GM12878 (cell line): ENCODE data around the gene SHISA2. TPM values are rescaled to one million over a fixed set of nuclear protein-coding genes. Genes with fewer than 3 reads are reported as not detected.

ENCODE experiments used
- ATAC-seq: fragments of 200-7000 bp; cut with Tn5 transposase; 3 replicates; pipeline ENCODE4 v1.9.1; 2020; ENCODE audit warnings: mild to moderate bottlenecking, moderate library complexity
- BruUV-seq: library from RNA; stranded (reverse); fragments of 400-500 nt; replicated peaks from 2 replicates; lab custom pipeline; 2021; lab: Mats Ljungman, UMichigan
- CTCF ChIA-PET: fragments of 300-600 bp; sonication (Branson Sonifier 250); formaldehyde crosslinking; extraction: SDS; loops from one replicate; lab custom pipeline; 2021; ENCODE audit warnings: inconsistent platforms; lab: Yijun Ruan, JAX
- POLR2A ChIA-PET: fragments of 350-600 bp; formaldehyde crosslinking; extraction: SDS; loops from one replicate; lab custom pipeline; 2021; ENCODE audit warnings: inconsistent platforms; lab: Charles Lee
- RAD21 ChIA-PET: fragments of 300-600 bp; sonication (Branson Sonifier 250); formaldehyde crosslinking; loops from one replicate; lab custom pipeline; 2023; ENCODE audit warnings: antibody characterized with exemption; ENCODE audit not compliant: unreplicated experiment; lab: Charles Lee
- SMC1A ChIA-PET: fragments of 300-600 bp; sonication (Branson Sonifier 250); formaldehyde crosslinking; loops from one replicate; lab custom pipeline; 2023; ENCODE audit not compliant: unreplicated experiment, uncharacterized antibody; lab: Charles Lee
- DNase-seq: peaks from one replicate; pipeline ENCODE4 v3.0.0-alpha.2; 2011; ENCODE audit warnings: low read depth, low spot score
- FAIRE-seq: peaks from 3 replicates; lab custom pipeline; 2011; peaks lifted over from hg19 to GRCh38; lab: Jason Lieb, UNC
- H2AFZ ChIP-seq: 2 replicates; pipeline ENCODE4 v1.6.0; 2011; ENCODE audit warnings: low read depth, low read length, control low read depth; ENCODE audit not compliant: control insufficient read depth
- H3K27ac ChIP-seq: 2 replicates; pipeline ENCODE4 v1.5.1; 2011; ENCODE audit warnings: control low read depth; ENCODE audit not compliant: control insufficient read depth, insufficient read depth
- H3K27me3 ChIP-seq, 2 experiments: replicated peaks in 1 of 2; 2 replicates each; pipeline versions ENCODE4 v1.6.0 to v1.6.1; 2011; ENCODE audit warnings: low read length in 1 of 2; ENCODE audit not compliant: control insufficient read depth in 2 of 2, insufficient read depth in 2 of 2
- H3K36me3 ChIP-seq, 2 experiments: 2 replicates each; pipeline ENCODE4 v1.5.1; 2011; ENCODE audit warnings: low read length in 1 of 2; ENCODE audit not compliant: control insufficient read depth in 2 of 2, insufficient read depth in 2 of 2
- H3K4me1 ChIP-seq: 2 replicates; pipeline ENCODE4 v1.6.1; 2011; ENCODE audit warnings: mild to moderate bottlenecking, low read length, moderate library complexity, mixed read lengths; ENCODE audit not compliant: control insufficient read depth, insufficient read depth
- H3K4me2 ChIP-seq: 2 replicates; pipeline ENCODE4 v1.6.0; 2011; ENCODE audit warnings: control low read depth; ENCODE audit not compliant: control insufficient read depth, insufficient read depth
- H3K4me3 ChIP-seq: fragments of 200-600 bp; sonication (generic); 2 replicates; pipeline ENCODE4 v1.5.1; 2016
- H3K79me2 ChIP-seq: 2 replicates; pipeline ENCODE4 v1.6.0; 2011; ENCODE audit warnings: low read length; ENCODE audit not compliant: control insufficient read depth, insufficient read depth
- H3K9ac ChIP-seq: 2 replicates; pipeline ENCODE4 v1.8.0; 2011; ENCODE audit warnings: low read length, control low read depth, mixed read lengths; ENCODE audit not compliant: control insufficient read depth, insufficient read depth
- H3K9me3 ChIP-seq: replicated peaks from 3 replicates; pipeline ENCODE4 v1.5.1; 2011; ENCODE audit warnings: mild to moderate bottlenecking, low read length; ENCODE audit not compliant: control insufficient read depth, insufficient read depth
- H4K20me1 ChIP-seq: 2 replicates; pipeline ENCODE4 v1.6.0; 2011; ENCODE audit not compliant: control insufficient read depth, insufficient read depth
- CBX3 ChIP-seq: fragments of 200-600 bp; sonication (generic); IDR thresholded peaks from 2 replicates; pipeline ENCODE4 v1.6.1; 2016; ENCODE audit warnings: low read depth, borderline replicate concordance
- CTCF ChIP-seq, 3 experiments: IDR thresholded peaks in 2 of 3; conservative IDR thresholded peaks in 1 of 3; 2 replicates each; pipeline ENCODE4 v1.5.1; 2011; ENCODE audit warnings: low read depth in 3 of 3, low read length in 3 of 3, mild to moderate bottlenecking in 3 of 3, control low read depth in 2 of 3, moderate library complexity in 2 of 3, inconsistent platforms in 1 of 3, mixed read lengths in 1 of 3; ENCODE audit not compliant: control insufficient read depth in 2 of 3, insufficient read depth in 1 of 3; ENCODE audit errors: extremely low read depth in 1 of 3
- EGR1 ChIP-seq, 2 experiments: IDR thresholded peaks; 1 replicate in 1 of 2; 2 replicates in 1 of 2; pipeline ENCODE4 v1.6.1; 2011 to 2012; ENCODE audit warnings: low read depth in 2 of 2, low read length in 2 of 2, borderline replicate concordance in 1 of 2, mild to moderate bottlenecking in 1 of 2, moderate library complexity in 1 of 2
- HDAC6 ChIP-seq: fragments of 200-600 bp; sonication (generic); IDR thresholded peaks from one replicate; pipeline ENCODE4 v1.8.0; 2017; ENCODE audit warnings: antibody characterized with exemption; ENCODE audit not compliant: unreplicated experiment
- IKZF2 ChIP-seq, 2 experiments: fragments of 450-650 bp; IDR thresholded peaks; 2 replicates each; pipeline ENCODE4 v1.6.1; 2017; ENCODE audit warnings: mild to moderate bottlenecking in 2 of 2, moderate library complexity in 2 of 2
- MTA3 ChIP-seq: IDR thresholded peaks from 2 replicates; pipeline ENCODE4 v1.6.1; 2012; ENCODE audit warnings: low read length, inconsistent platforms, borderline replicate concordance
- NFIC ChIP-seq: IDR thresholded peaks from 2 replicates; pipeline ENCODE4 v1.6.1; 2012; ENCODE audit warnings: low read depth, mild to moderate bottlenecking, inconsistent platforms, low read length, moderate library complexity
- RBBP5 ChIP-seq: fragments of 200-600 bp; sonication (generic); conservative IDR thresholded peaks from 2 replicates; pipeline ENCODE4 v1.6.1; 2016
- SIN3A ChIP-seq: IDR thresholded peaks from 2 replicates; pipeline ENCODE4 v1.6.1; 2012; ENCODE audit warnings: low read depth, low read length, improper control_type of control experiment
- SPI1 ChIP-seq: IDR thresholded peaks from 2 replicates; pipeline ENCODE4 v1.6.1; 2011; ENCODE audit warnings: low read depth, mild to moderate bottlenecking, low read length, moderate library complexity, borderline replicate concordance; ENCODE audit not compliant: insufficient read depth
- SREBF1 ChIP-seq: IDR thresholded peaks from 2 replicates; pipeline ENCODE4 v1.6.1; 2012; ENCODE audit warnings: mild to moderate bottlenecking, low read length
- SREBF2 ChIP-seq: IDR thresholded peaks from 2 replicates; pipeline ENCODE4 v1.6.1; 2012; ENCODE audit warnings: mild to moderate bottlenecking, low read length
- TARDBP ChIP-seq: IDR thresholded peaks from 2 replicates; pipeline ENCODE4 v1.6.1; 2016; ENCODE audit warnings: borderline replicate concordance
- ZBTB4 ChIP-seq: fragments of 450-650 bp; formaldehyde crosslinking; IDR thresholded peaks from 2 replicates; pipeline ENCODE4 v1.4.0; 2022; ENCODE audit warnings: mild to moderate bottlenecking, moderate library complexity
- WGBS: methylation state at CpG from one replicate; pipeline ENCODE4 v1.1.6; 2016; ENCODE audit warnings: low lambda C conversion rate; ENCODE audit not compliant: insufficient replicate concordance, insufficient coverage; ENCODE audit errors: missing lambda C conversion rate; 5-methylcytosine and 5-hydroxymethylcytosine counted together
- in situ Hi-C: fragments of 300-500 bp; cut with MboI; formaldehyde crosslinking; loops from 9 replicates; pipeline ENCODE4 v1.14.3; 2018; ENCODE audit warnings: mixed read lengths
- intact Hi-C: fragments of 100-400 bp; cut with micrococcal nuclease; formaldehyde crosslinking; loops from one replicate; pipeline ENCODE4 v1.14.2; 2022; ENCODE audit not compliant: unreplicated experiment
- polyA plus RNA-seq, 11 experiments: library from polyadenylated mRNA; depleted of rRNA in 4 of 11; unstranded in 6 of 11; stranded (reverse) in 5 of 11; fragments of >200 nt; fragmentation: Nextera tagmentation in 4 of 11; fragmentation: Illumina TruSeq in 1 of 11; extraction: Ambion mirVana in 4 of 11; extraction: Trizol in 1 of 11; gene quantifications; 1 replicate in 1 of 11; 2 replicates in 10 of 11; pipeline versions ENCODE4 v1.2.1 to v1.2.3, GENCODE V29; 2011 to 2016; ENCODE audit warnings: inconsistent platforms in 2 of 11, missing spikeins in 2 of 11, low read depth in 1 of 11
- total RNA-seq, 4 experiments: library from RNA; depleted of rRNA in 3 of 4; stranded (reverse); fragments of >200 nt in 3 of 4; fragmentation: Illumina TruSeq in 1 of 4; extraction: Trizol in 1 of 4; gene quantifications; 2 replicates each; pipeline versions ENCODE4 v1.2.1 to v1.2.3, GENCODE V29; 2013 to 2021
- TF ChIP-seq, protein P1 (sequence below): IDR thresholded peaks from 2 replicates; pipeline ENCODE4 v1.6.1; 2012; ENCODE audit warnings: low read depth, low read length, improper control_type of control experiment
- TF ChIP-seq, protein P2 (sequence below): fragments of 450-650 bp; IDR thresholded peaks from 2 replicates; pipeline ENCODE4 v1.6.1; 2016; ENCODE audit warnings: mild to moderate bottlenecking
- TF ChIP-seq, protein P3 (sequence below): IDR thresholded peaks from 2 replicates; pipeline ENCODE4 v1.6.1; 2012; ENCODE audit warnings: low read depth, low read length, improper control_type of control experiment

The SHISA2 gene
- total and polyA plus RNA-seq, 10 of the 15 experiments (the other 5 are each of a cell fraction or from before 2014, with no cell fraction given): 0.04 to 0.08 TPM; not detected in 8

DNA sequence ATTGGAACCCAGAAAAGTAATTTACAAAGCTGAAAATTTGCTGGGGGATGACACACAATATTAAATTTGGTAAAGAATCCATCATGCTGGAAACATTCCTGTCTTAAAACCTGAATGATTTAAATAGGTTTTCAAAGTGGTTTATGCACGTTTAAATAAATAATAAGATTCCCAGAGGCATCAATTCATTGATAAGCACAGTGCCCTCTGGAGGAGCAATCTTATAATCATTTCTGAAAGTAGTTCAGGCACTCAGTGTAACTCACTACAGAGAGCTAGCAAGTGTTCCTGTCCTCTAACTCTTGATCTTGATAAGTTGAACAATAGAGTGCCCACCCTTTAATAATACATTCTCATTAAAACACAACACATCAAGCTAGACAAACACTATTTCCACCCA, 43.5 kb upstream of the SHISA2 start:
- CTCF ChIA-PET: no interaction called here
- SMC1A ChIA-PET: no interaction called here

More for the DNA sequence above, 43.5 kb upstream of the SHISA2 start:
- BruUV-seq: no TSS peak
- DNase-seq (no peak), ATAC-seq (no peak), FAIRE-seq (no peak)
- WGBS: 0% methylated on average over 1 of the region's 1 CpG
- Histone ChIP-seq H3K9me3 (no peaks in the 10 kb centered on the region), H3K4me1 (no peaks in the 10 kb centered on the region), H3K9ac (no peak overlapping the region), H3K27me3 (no peaks in the 10 kb centered on the region), H3K36me3 (no peaks in the 10 kb centered on the region), H3K4me2 (no peak overlapping the region), H3K27ac (no peak overlapping the region), H3K4me3 (no peak overlapping the region), H3K79me2 (no peaks in the 10 kb centered on the region), H4K20me1 (no peaks in the 10 kb centered on the region), H2AFZ (no peak overlapping the region)
- ChIA-PET RAD21 (no interaction called here), POLR2A (no interaction called here)
- TF ChIP-seq SPI1 (no peak), ZBTB4 (CRISPR knock-in tag) (no peak), TARDBP (no peak), NFIC (no peak), SIN3A (no peak), CTCF (IDR thresholded peaks at IDR 0.05 in 2 of 3, conservative IDR thresholded peaks at IDR 0.05 in 1 of 3; ENCODE audit: control insufficient read depth in 2 of 3, extremely low read depth in 1 of 3, insufficient read depth in 1 of 3, low read depth in 3 of 3, low read length in 3 of 3) (no peak), RBBP5 (no peak), HDAC6 (no peak), IKZF2 (IDR thresholded peaks at IDR 0.05) (no peak), SREBF2 (no peak), CBX3 (no peak), MTA3 (no peak), SREBF1 (no peak), EGR1 (IDR thresholded peaks at IDR 0.05; ENCODE audit: borderline replicate concordance in 1 of 2, low read depth in 2 of 2, low read length in 2 of 2) (no peak)
- TF ChIP-seq, protein P1, sequence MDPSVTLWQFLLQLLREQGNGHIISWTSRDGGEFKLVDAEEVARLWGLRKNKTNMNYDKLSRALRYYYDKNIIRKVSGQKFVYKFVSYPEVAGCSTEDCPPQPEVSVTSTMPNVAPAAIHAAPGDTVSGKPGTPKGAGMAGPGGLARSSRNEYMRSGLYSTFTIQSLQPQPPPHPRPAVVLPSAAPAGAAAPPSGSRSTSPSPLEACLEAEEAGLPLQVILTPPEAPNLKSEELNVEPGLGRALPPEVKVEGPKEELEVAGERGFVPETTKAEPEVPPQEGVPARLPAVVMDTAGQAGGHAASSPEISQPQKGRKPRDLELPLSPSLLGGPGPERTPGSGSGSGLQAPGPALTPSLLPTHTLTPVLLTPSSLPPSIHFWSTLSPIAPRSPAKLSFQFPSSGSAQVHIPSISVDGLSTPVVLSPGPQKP: no peak
- TF ChIP-seq, protein P2, sequence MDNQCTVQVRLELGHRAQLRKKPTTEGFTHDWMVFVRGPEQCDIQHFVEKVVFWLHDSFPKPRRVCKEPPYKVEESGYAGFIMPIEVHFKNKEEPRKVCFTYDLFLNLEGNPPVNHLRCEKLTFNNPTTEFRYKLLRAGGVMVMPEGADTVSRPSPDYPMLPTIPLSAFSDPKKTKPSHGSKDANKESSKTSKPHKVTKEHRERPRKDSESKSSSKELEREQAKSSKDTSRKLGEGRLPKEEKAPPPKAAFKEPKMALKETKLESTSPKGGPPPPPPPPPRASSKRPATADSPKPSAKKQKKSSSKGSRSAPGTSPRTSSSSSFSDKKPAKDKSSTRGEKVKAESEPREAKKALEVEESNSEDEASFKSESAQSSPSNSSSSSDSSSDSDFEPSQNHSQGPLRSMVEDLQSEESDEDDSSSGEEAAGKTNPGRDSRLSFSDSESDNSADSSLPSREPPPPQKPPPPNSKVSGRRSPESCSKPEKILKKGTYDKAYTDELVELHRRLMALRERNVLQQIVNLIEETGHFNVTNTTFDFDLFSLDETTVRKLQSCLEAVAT: no peak
- TF ChIP-seq, protein P3, sequence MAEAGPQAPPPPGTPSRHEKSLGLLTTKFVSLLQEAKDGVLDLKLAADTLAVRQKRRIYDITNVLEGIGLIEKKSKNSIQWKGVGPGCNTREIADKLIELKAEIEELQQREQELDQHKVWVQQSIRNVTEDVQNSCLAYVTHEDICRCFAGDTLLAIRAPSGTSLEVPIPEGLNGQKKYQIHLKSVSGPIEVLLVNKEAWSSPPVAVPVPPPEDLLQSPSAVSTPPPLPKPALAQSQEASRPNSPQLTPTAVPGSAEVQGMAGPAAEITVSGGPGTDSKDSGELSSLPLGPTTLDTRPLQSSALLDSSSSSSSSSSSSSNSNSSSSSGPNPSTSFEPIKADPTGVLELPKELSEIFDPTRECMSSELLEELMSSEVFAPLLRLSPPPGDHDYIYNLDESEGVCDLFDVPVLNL: no peak
- intact Hi-C loops (no loop called here), in situ Hi-C loops (no loop called here)
